ENCODE data around the gene UGT1A4.

Gene UGT1A4

DNA sequence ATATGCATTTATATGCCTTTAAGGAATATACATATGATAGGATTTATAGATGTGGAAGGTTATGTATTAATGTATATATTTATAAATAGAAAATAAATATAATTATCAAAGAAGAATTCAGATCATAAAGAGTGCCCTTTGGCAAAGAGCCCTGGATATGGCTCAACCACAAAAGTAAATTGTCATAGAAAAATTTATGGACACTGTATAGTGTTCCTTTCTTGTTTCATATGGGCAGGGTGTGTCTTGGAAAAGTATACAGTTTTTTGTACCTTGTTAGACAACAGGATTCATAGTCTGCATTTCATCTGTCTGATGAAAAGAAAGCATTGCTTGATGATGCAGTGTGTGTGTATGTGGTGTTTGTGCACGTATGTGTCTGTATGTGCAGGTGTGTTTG lies 33.9 kb upstream of the UGT1A4 start:
- no peaks in the 10 kb centered on the region for H3K27me3 ChIP-seq (replicated peaks; ENCODE audit: control insufficient read depth, insufficient read depth, low read length, poor library complexity, severe bottlenecking)
- no peaks in the 10 kb centered on the region for H3K9me3 ChIP-seq (ENCODE audit: control insufficient read depth, low read length)
- H3K4me1 ChIP-seq (ENCODE audit: control insufficient read depth, insufficient read depth, low read length, poor library complexity, severe bottlenecking) = no peaks in the 10 kb centered on the region
- no peak overlapping the region for H3K4me3 ChIP-seq (ENCODE audit: insufficient read depth, low read depth, low read length, poor library complexity, severe bottlenecking)
- no peak for DNase-seq
- no peaks in the 10 kb centered on the region for H3K36me3 ChIP-seq (ENCODE audit: control insufficient read depth, insufficient read depth, low read length)
- no peak overlapping the region for H3K27ac ChIP-seq (ENCODE audit: insufficient read depth, low read length, poor library complexity, severe bottlenecking)

- no peaks in the 10 kb centered on the region for H3K9me3 ChIP-seq (ENCODE audit: control insufficient read depth, low read length)
- H3K36me3 ChIP-seq (ENCODE audit: control insufficient read depth, insufficient read depth, low read length) = no peaks in the 10 kb centered on the region
- H3K4me3 ChIP-seq (ENCODE audit: insufficient read depth, low read depth, low read length, poor library complexity, severe bottlenecking) = no peak overlapping the region
- H3K27me3 ChIP-seq (replicated peaks; ENCODE audit: control insufficient read depth, insufficient read depth, low read length, poor library complexity, severe bottlenecking) = no peaks in the 10 kb centered on the region
- DNase-seq = no peak
- no peak overlapping the region for H3K27ac ChIP-seq (ENCODE audit: insufficient read depth, low read length, poor library complexity, severe bottlenecking)
- no peaks in the 10 kb centered on the region for H3K4me1 ChIP-seq (ENCODE audit: control insufficient read depth, insufficient read depth, low read length, poor library complexity, severe bottlenecking)
Observed at GRCh38 chr2:233686928-233687327, 31.6 kb upstream of the UGT1A4 start.

- DNase-seq = no peak
- H3K4me3 ChIP-seq (ENCODE audit: insufficient read depth, low read depth, low read length, poor library complexity, severe bottlenecking) = no peak overlapping the region
- no peaks in the 10 kb centered on the region for H3K27me3 ChIP-seq (replicated peaks; ENCODE audit: control insufficient read depth, insufficient read depth, low read length, poor library complexity, severe bottlenecking)
- no peaks in the 10 kb centered on the region for H3K4me1 ChIP-seq (ENCODE audit: control insufficient read depth, insufficient read depth, low read length, poor library complexity, severe bottlenecking)
- no peak overlapping the region for H3K27ac ChIP-seq (ENCODE audit: insufficient read depth, low read length, poor library complexity, severe bottlenecking)
- no peaks in the 10 kb centered on the region for H3K36me3 ChIP-seq (ENCODE audit: control insufficient read depth, insufficient read depth, low read length)
- H3K9me3 ChIP-seq (ENCODE audit: control insufficient read depth, low read length) = no peaks in the 10 kb centered on the region
Observed at GRCh38 chr2:233688341-233688740, 30.2 kb upstream of the UGT1A4 start.

DNA sequence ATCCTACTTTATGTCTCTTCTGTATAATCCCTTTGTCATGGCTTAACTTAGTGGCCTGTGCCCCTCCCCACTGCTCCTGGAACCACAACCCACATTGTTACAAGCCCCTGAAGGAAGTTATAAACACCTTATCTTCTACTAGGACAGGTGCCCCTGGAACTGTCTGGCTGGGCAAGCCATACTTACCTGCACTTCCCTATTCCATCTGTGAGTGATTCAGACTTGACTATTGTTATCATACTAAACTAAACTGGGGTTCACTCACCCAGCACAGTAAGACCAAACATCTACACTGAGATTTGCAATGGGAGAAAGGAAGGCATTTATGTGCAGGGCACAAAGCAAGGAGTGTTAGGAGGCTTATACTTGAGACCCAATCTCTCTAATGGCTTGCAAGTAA lies 29.5 kb upstream of the UGT1A4 start:
- no peak overlapping the region for H3K27ac ChIP-seq (ENCODE audit: insufficient read depth, low read length, poor library complexity, severe bottlenecking)
- no peak overlapping the region for H3K4me3 ChIP-seq (ENCODE audit: insufficient read depth, low read depth, low read length, poor library complexity, severe bottlenecking)
- H3K36me3 ChIP-seq (ENCODE audit: control insufficient read depth, insufficient read depth, low read length) = no peaks in the 10 kb centered on the region
- no peaks in the 10 kb centered on the region for H3K4me1 ChIP-seq (ENCODE audit: control insufficient read depth, insufficient read depth, low read length, poor library complexity, severe bottlenecking)
- no peak for DNase-seq
- H3K9me3 ChIP-seq (ENCODE audit: control insufficient read depth, low read length) = no peaks in the 10 kb centered on the region
- H3K27me3 ChIP-seq (replicated peaks; ENCODE audit: control insufficient read depth, insufficient read depth, low read length, poor library complexity, severe bottlenecking) = no peaks in the 10 kb centered on the region

DNA sequence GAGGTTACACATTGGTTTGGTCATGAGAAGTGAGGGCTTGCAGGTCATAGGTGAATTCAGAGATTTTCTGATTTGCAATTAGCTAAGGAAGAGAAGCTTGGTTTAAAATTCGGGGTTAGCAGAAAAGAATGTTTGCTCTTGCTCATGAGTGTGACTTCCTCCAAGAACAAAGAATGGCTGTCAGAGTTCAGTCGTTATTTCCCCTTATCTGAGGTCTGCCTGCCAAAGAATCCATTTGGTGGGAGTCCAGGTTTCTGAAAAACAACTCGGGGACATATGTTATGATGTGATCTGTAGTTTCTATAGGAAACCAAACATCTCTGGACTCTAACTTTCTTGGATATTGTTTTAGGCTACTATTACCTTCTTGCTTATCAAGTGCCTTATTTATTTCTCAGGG lies 29.0 kb upstream of the UGT1A4 start:
- no peak overlapping the region for H3K27ac ChIP-seq (ENCODE audit: insufficient read depth, low read length, poor library complexity, severe bottlenecking)
- no peak overlapping the region for H3K4me3 ChIP-seq (ENCODE audit: insufficient read depth, low read depth, low read length, poor library complexity, severe bottlenecking)
- H3K27me3 ChIP-seq (replicated peaks; ENCODE audit: control insufficient read depth, insufficient read depth, low read length, poor library complexity, severe bottlenecking) = no peaks in the 10 kb centered on the region
- no peaks in the 10 kb centered on the region for H3K36me3 ChIP-seq (ENCODE audit: control insufficient read depth, insufficient read depth, low read length)
- no peak for DNase-seq
- no peaks in the 10 kb centered on the region for H3K4me1 ChIP-seq (ENCODE audit: control insufficient read depth, insufficient read depth, low read length, poor library complexity, severe bottlenecking)
- H3K9me3 ChIP-seq (ENCODE audit: control insufficient read depth, low read length) = no peaks in the 10 kb centered on the region

DNA sequence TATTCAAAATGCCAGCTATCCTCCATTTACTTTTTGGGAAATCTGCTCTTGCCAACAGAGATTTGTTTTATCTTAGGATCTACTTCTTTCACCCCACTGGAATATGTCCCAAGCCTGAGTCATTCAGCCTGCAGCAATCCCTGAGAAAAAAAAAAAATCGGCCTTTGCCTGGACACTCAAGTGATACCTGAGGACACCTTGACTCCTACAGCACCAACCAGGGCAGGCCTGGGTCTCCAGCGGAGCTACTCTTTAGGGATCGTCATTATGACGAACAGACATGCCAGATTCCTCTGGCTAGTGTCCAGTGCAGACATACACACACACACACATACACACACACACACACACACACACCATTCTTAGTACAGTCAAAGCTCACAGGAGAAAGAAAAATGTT lies 28.1 kb upstream of the UGT1A4 start:
- Histone ChIP-seq H3K9me3 (ENCODE audit: control insufficient read depth, low read length) (no peaks in the 10 kb centered on the region), H3K36me3 (ENCODE audit: control insufficient read depth, insufficient read depth, low read length) (no peaks in the 10 kb centered on the region), H3K4me3 (ENCODE audit: insufficient read depth, low read depth, low read length, poor library complexity, severe bottlenecking) (no peak overlapping the region), H3K27ac (ENCODE audit: insufficient read depth, low read length, poor library complexity, severe bottlenecking) (no peak overlapping the region), H3K27me3 (replicated peaks; ENCODE audit: control insufficient read depth, insufficient read depth, low read length, poor library complexity, severe bottlenecking) (no peaks in the 10 kb centered on the region), H3K4me1 (ENCODE audit: control insufficient read depth, insufficient read depth, low read length, poor library complexity, severe bottlenecking) (no peaks in the 10 kb centered on the region)
- no peak for DNase-seq

GRCh38 chr2:233691443-233692433 lies 26.8 kb upstream of the UGT1A4 start:
- Histone ChIP-seq H3K36me3 (ENCODE audit: control insufficient read depth, insufficient read depth, low read length) (no peaks in the 10 kb centered on the region), H3K4me3 (ENCODE audit: insufficient read depth, low read depth, low read length, poor library complexity, severe bottlenecking) (no peak overlapping the region), H3K27me3 (replicated peaks; ENCODE audit: control insufficient read depth, insufficient read depth, low read length, poor library complexity, severe bottlenecking) (no peaks in the 10 kb centered on the region), H3K27ac (ENCODE audit: insufficient read depth, low read length, poor library complexity, severe bottlenecking) (no peak overlapping the region), H3K4me1 (ENCODE audit: control insufficient read depth, insufficient read depth, low read length, poor library complexity, severe bottlenecking) (no peaks in the 10 kb centered on the region), H3K9me3 (ENCODE audit: control insufficient read depth, low read length) (no peaks in the 10 kb centered on the region)
- DNase-seq = no peak

- Histone ChIP-seq H3K4me3 (ENCODE audit: insufficient read depth, low read depth, low read length, poor library complexity, severe bottlenecking) (no peak within 1 kb of the TSS), H3K36me3 (ENCODE audit: control insufficient read depth, insufficient read depth, low read length) (no peaks in the 10 kb centered on the region), H3K9me3 (ENCODE audit: control insufficient read depth, low read length) (no peaks in the 10 kb centered on the region), H3K4me1 (ENCODE audit: control insufficient read depth, insufficient read depth, low read length, poor library complexity, severe bottlenecking) (no peaks in the 10 kb centered on the region), H3K27me3 (replicated peaks; ENCODE audit: control insufficient read depth, insufficient read depth, low read length, poor library complexity, severe bottlenecking) (no peaks in the 10 kb centered on the region), H3K27ac (ENCODE audit: insufficient read depth, low read length, poor library complexity, severe bottlenecking) (no peak within 1 kb of the TSS)
- DNase-seq = no peak
Observed at GRCh38 chr2:233692648-233693047, 25.9 kb upstream of the UGT1A4 start, which contains the start of gene UGT1A6. Gene UGT1A6 (plus strand): TSS chr2:233692890. CDS start chr2:233693005, 115 bp downstream.

- Histone ChIP-seq H3K36me3 (ENCODE audit: control insufficient read depth, insufficient read depth, low read length) (no peaks in the 10 kb centered on the region), H3K27me3 (replicated peaks; ENCODE audit: control insufficient read depth, insufficient read depth, low read length, poor library complexity, severe bottlenecking) (no peaks in the 10 kb centered on the region), H3K27ac (ENCODE audit: insufficient read depth, low read length, poor library complexity, severe bottlenecking) (no peak overlapping the region), H3K4me1 (ENCODE audit: control insufficient read depth, insufficient read depth, low read length, poor library complexity, severe bottlenecking) (no peaks in the 10 kb centered on the region), H3K9me3 (ENCODE audit: control insufficient read depth, low read length) (no peaks in the 10 kb centered on the region), H3K4me3 (ENCODE audit: insufficient read depth, low read depth, low read length, poor library complexity, severe bottlenecking) (no peak overlapping the region)
- DNase-seq = no peak
Observed at GRCh38 chr2:233693963-233694362, 24.6 kb upstream of the UGT1A4 start.

DNA sequence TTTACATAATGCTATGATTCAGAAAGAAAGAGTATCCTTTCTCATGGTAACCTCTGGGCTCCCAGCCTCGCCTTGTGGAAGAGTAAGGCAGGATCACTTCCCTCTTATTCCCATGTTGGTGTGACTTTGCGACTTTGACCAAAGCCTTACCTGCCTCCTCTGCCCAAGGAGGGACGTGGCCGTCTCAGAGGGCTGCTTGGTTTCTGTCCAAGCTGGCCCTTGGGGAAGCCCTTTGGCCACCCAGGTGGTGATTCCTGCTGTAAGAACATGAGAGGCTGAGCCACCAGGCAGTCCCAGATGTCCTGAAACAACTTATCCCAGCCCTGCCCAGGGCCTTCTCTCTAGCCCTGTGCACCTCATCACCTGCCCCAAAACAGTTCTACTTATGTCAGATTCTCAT lies 19.8 kb upstream of the UGT1A4 start:
- Histone ChIP-seq H3K4me1 (ENCODE audit: control insufficient read depth, insufficient read depth, low read length, poor library complexity, severe bottlenecking) (no peaks in the 10 kb centered on the region), H3K36me3 (ENCODE audit: control insufficient read depth, insufficient read depth, low read length) (no peaks in the 10 kb centered on the region), H3K27ac (ENCODE audit: insufficient read depth, low read length, poor library complexity, severe bottlenecking) (no peak overlapping the region), H3K9me3 (ENCODE audit: control insufficient read depth, low read length) (no peaks in the 10 kb centered on the region), H3K27me3 (replicated peaks; ENCODE audit: control insufficient read depth, insufficient read depth, low read length, poor library complexity, severe bottlenecking) (no peaks in the 10 kb centered on the region), H3K4me3 (ENCODE audit: insufficient read depth, low read depth, low read length, poor library complexity, severe bottlenecking) (no peak overlapping the region)
- no peak for DNase-seq

Measured in effector memory CD4-positive, alpha-beta T cell (primary cell).